WTC11 (cell line): ENCODE results near the gene WNT11. TPM values are rescaled to one million over a fixed set of nuclear protein-coding genes. Genes with fewer than 3 reads are reported as not detected.

Experiments used
- ATAC-seq: fragments of 200-7000 bp; cut with Tn5 transposase; 2 replicates; pipeline ENCODE4 v1.10.0; 2021; ENCODE audit warnings: mild to moderate bottlenecking, moderate library complexity
- CTCF ChIA-PET: fragments of 300-600 bp; sonication (Branson Sonifier 250); formaldehyde crosslinking; loops from one replicate; lab custom pipeline; 2021; ENCODE audit warnings: antibody characterized with exemption; lab: Charles Lee
- POLR2A ChIA-PET: fragments of 350-600 bp; sonication (Branson Sonifier 250); formaldehyde crosslinking; loops from one replicate; lab custom pipeline; 2021; ENCODE audit warnings: antibody characterized with exemption; lab: Charles Lee
- DNase-seq: peaks from one replicate; pipeline ENCODE4 v3.0.0; 2021; ENCODE audit warnings: low spot score
- H3K27ac Mint-ChIP-seq: 2 replicates; pipeline ENCODE4 v1.8.0; 2021; ENCODE audit warnings: mixed read lengths
- H3K27me3 Mint-ChIP-seq: 2 replicates; pipeline ENCODE4 v1.8.0; 2021; ENCODE audit warnings: low read depth, mild to moderate bottlenecking, moderate library complexity, mixed read lengths
- H3K36me3 Mint-ChIP-seq: 2 replicates; pipeline ENCODE4 v1.8.0; 2021; ENCODE audit warnings: mixed read lengths
- H3K4me1 Mint-ChIP-seq: 2 replicates; pipeline ENCODE4 v1.8.0; 2022; ENCODE audit warnings: mixed read lengths
- H3K4me3 Mint-ChIP-seq: 2 replicates; pipeline ENCODE4 v1.8.0; 2021; ENCODE audit warnings: mild to moderate bottlenecking, moderate library complexity, mixed read lengths
- H3K9me3 Mint-ChIP-seq: 2 replicates; pipeline ENCODE4 v1.8.0; 2021; ENCODE audit warnings: mixed read lengths
- AFF4 ChIP-seq: sonication (generic); formaldehyde crosslinking; IDR thresholded peaks from 2 replicates; pipeline ENCODE4 v1.8.1; 2023; ENCODE audit warnings: mild to moderate bottlenecking, missing genetic modification reagents, borderline replicate concordance
- ATF1 ChIP-seq: sonication (generic); formaldehyde crosslinking; IDR thresholded peaks from 2 replicates; pipeline ENCODE4 v1.8.1; 2023; ENCODE audit warnings: mild to moderate bottlenecking, moderate library complexity, missing genetic modification reagents
- E2F4 ChIP-seq: sonication (generic); formaldehyde crosslinking; IDR thresholded peaks from 2 replicates; pipeline ENCODE4 v1.8.1; 2022; ENCODE audit warnings: low read depth, mild to moderate bottlenecking, moderate library complexity, missing genetic modification reagents, borderline replicate concordance
- FOXJ3 ChIP-seq: sonication (generic); formaldehyde crosslinking; IDR thresholded peaks from 2 replicates; pipeline ENCODE4 v1.9.0; 2021; ENCODE audit warnings: missing genetic modification reagents, mild to moderate bottlenecking, borderline replicate concordance
- GTF2I ChIP-seq: fragments of 250-450 bp; sonication (Bioruptor Pico); conservative IDR thresholded peaks from 2 replicates; pipeline ENCODE4 v1.4.0; 2021; ENCODE audit warnings: mild to moderate bottlenecking
- MAX ChIP-seq: sonication (generic); formaldehyde crosslinking; IDR thresholded peaks from 2 replicates; pipeline ENCODE4 v1.8.0; 2022; ENCODE audit warnings: mild to moderate bottlenecking, missing genetic modification reagents
- NFE2L1 ChIP-seq: sonication (generic); formaldehyde crosslinking; IDR thresholded peaks from 2 replicates; pipeline ENCODE4 v1.8.1; 2023; ENCODE audit warnings: missing genetic modification reagents
- NR1H2 ChIP-seq: sonication (generic); formaldehyde crosslinking; IDR thresholded peaks from 2 replicates; pipeline ENCODE4 v1.9.0; 2021; ENCODE audit warnings: mild to moderate bottlenecking, moderate library complexity, missing genetic modification reagents
- STAT6 ChIP-seq: sonication (generic); formaldehyde crosslinking; conservative IDR thresholded peaks from 2 replicates; pipeline ENCODE4 v1.8.1; 2023; ENCODE audit warnings: mild to moderate bottlenecking, low read depth, missing genetic modification reagents, moderate library complexity
- TCF7 ChIP-seq: sonication (generic); formaldehyde crosslinking; IDR thresholded peaks from 2 replicates; pipeline ENCODE4 v1.8.0; 2022; ENCODE audit warnings: mild to moderate bottlenecking, low read depth, missing genetic modification reagents, moderate library complexity
- ZNF423 ChIP-seq: fragments of 250-450 bp; sonication (Bioruptor Pico); IDR thresholded peaks from 2 replicates; pipeline ENCODE4 v2.1.2; 2022; ENCODE audit warnings: mild to moderate bottlenecking, moderate library complexity
- ZNF532 ChIP-seq: fragments of 250-450 bp; sonication (Bioruptor Pico); IDR thresholded peaks from 2 replicates; pipeline ENCODE4 v1.9.0; 2021; ENCODE audit warnings: mild to moderate bottlenecking, borderline replicate concordance
- total RNA-seq: library from RNA; stranded (reverse); gene quantifications from 3 replicates; pipeline ENCODE4 v1.2.3, GENCODE V29; 2021
- TF ChIP-seq, protein P1 (sequence below): sonication (generic); formaldehyde crosslinking; IDR thresholded peaks from 2 replicates; pipeline ENCODE4 v1.8.1; 2022; ENCODE audit warnings: mild to moderate bottlenecking, moderate library complexity, missing genetic modification reagents
- TF ChIP-seq, protein P2 (sequence below): sonication (generic); formaldehyde crosslinking; conservative IDR thresholded peaks from 2 replicates; pipeline ENCODE4 v1.8.1; 2022; ENCODE audit warnings: mild to moderate bottlenecking, missing genetic modification reagents

WNT11 gene
- total RNA-seq, 1 experiment from 2014 or later, result 0.79 TPM

GRCh38 chr11:76208438-76209374, 2.4 kb upstream of the WNT11 start (continued):
- TF ChIP-seq STAT6 (CRISPR knock-in tag) (no peak), ATF1 (no peak), NFE2L1 (CRISPR knock-in tag) (no peak), AFF4 (no peak; the same call in 1 of the 2 replicates), FOXJ3 (CRISPR knock-in tag) (no peak), ZNF423 (CRISPR knock-in tag) (no peak; the same call in 1 of the 2 replicates), MAX (CRISPR knock-in tag) (peak; percentile 82), E2F4 (CRISPR knock-in tag) (no peak), NR1H2 (CRISPR knock-in tag) (no peak)
- TF ChIP-seq, protein P1, sequence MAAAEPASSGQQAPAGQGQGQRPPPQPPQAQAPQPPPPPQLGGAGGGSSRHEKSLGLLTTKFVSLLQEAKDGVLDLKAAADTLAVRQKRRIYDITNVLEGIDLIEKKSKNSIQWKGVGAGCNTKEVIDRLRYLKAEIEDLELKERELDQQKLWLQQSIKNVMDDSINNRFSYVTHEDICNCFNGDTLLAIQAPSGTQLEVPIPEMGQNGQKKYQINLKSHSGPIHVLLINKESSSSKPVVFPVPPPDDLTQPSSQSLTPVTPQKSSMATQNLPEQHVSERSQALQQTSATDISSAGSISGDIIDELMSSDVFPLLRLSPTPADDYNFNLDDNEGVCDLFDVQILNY (CRISPR knock-in tag), result no peak
- TF ChIP-seq, protein P2, sequence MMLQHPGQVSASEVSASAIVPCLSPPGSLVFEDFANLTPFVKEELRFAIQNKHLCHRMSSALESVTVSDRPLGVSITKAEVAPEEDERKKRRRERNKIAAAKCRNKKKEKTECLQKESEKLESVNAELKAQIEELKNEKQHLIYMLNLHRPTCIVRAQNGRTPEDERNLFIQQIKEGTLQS (CRISPR knock-in tag), result no peak

- Mint-ChIP-seq H3K27ac (no peak overlapping the region), H3K9me3 (no peaks in the 10 kb centered on the region), H3K27me3 (peaks cover 96% of the 10 kb centered on the region), H3K36me3 (no peaks in the 10 kb centered on the region), H3K4me1 (peaks cover 24% of the 10 kb centered on the region), H3K4me3 (peak overlapping the region; percentile 67)
- DNase-seq, result peak; percentile 84
- ChIA-PET POLR2A (interaction anchor here (0.8 kb wide), 1 partner anchor 28 kb away, joined by 3 read pairs; no protein-coding TSS in a partner anchor), CTCF (interaction anchor here (0.5 to 9.5 kb wide), 77 partner anchors 9 to 609 kb away, joined by 3 to 219 read pairs (median 5); partner anchors contain the start of gene LRRC32)
- ATAC-seq, result peak; percentile 40
- TF ChIP-seq TCF7 (CRISPR knock-in tag) (no peak), GTF2I (CRISPR knock-in tag) (no peak), NFE2L1 (CRISPR knock-in tag) (no peak), ZNF532 (CRISPR knock-in tag) (no peak)
Observed at GRCh38 chr11:76207642-76208401, 1.5 kb upstream of the WNT11 start.
